Stimulated activated naive CD4-positive, alpha-beta T cell treated with Interleukin-2 at 50 U/mL for 16 hours (primary cell): ENCODE results near the gene DSE.
"Not testable (repeated sequence)": the region's sequence is repeated elsewhere in the genome, so short reads cannot be mapped to it uniquely, and the experiment has no call there.

ENCODE experiments used
- DNase-seq: peaks from one replicate; lab custom pipeline; 2025; lab: John Stamatoyannopoulos, UW

Gene DSE

GRCh38 chr6:116370760-116371119 lies at the start of gene DSE:
Gene DSE (plus strand): TSS chr6:116370947. CDS start chr6:116399251, 28,304 bp downstream.
- DNase-seq = peak; percentile 64

- not testable (repeated sequence) for DNase-seq
Measured at GRCh38 chr6:116321933-116322332, 48.8 kb upstream of the DSE start.

GRCh38 chr6:116323863-116324262 lies 46.9 kb upstream of the DSE start:
- DNase-seq = no peak

GRCh38 chr6:116325634-116326132 lies 45.1 kb upstream of the DSE start:
- DNase-seq = not testable (repeated sequence)

- no peak for DNase-seq
Measured at GRCh38 chr6:116326181-116326671, 44.5 kb upstream of the DSE start.

- no peak for DNase-seq
Measured at GRCh38 chr6:116326996-116327395, 43.8 kb upstream of the DSE start.

GRCh38 chr6:116327803-116328527 lies 42.8 kb upstream of the DSE start:
- no peak for DNase-seq

GRCh38 chr6:116328528-116328903 lies 42.2 kb upstream of the DSE start:
- DNase-seq = no peak

GRCh38 chr6:116329156-116329555 lies 41.6 kb upstream of the DSE start:
- DNase-seq = no peak

GRCh38 chr6:116330511-116330910 lies 40.2 kb upstream of the DSE start:
- DNase-seq = no peak

- no peak for DNase-seq
Measured at GRCh38 chr6:116332096-116332495, 38.7 kb upstream of the DSE start.

- DNase-seq = not testable (repeated sequence)
Measured at GRCh38 chr6:116334638-116335409, 35.9 kb upstream of the DSE start.

- no peak for DNase-seq
Measured at GRCh38 chr6:116335612-116336215, 35.0 kb upstream of the DSE start.

GRCh38 chr6:116338943-116339342 lies 31.8 kb upstream of the DSE start:
- no peak for DNase-seq

GRCh38 chr6:116340625-116341024 lies 30.1 kb upstream of the DSE start:
- DNase-seq = not testable (repeated sequence)

GRCh38 chr6:116349216-116349615 lies 21.5 kb upstream of the DSE start:
- no peak for DNase-seq

- no peak for DNase-seq
Measured at GRCh38 chr6:116351101-116351500, 19.6 kb upstream of the DSE start.

GRCh38 chr6:116352515-116353471 lies 18.0 kb upstream of the DSE start:
- no peak for DNase-seq

- no peak for DNase-seq
Measured at GRCh38 chr6:116354236-116354635, 16.5 kb upstream of the DSE start.

- DNase-seq = no peak
Measured at GRCh38 chr6:116355796-116356195, 15.0 kb upstream of the DSE start.

- no peak for DNase-seq
Measured at GRCh38 chr6:116359131-116359530, 11.6 kb upstream of the DSE start.

- no peak for DNase-seq
Measured at GRCh38 chr6:116359835-116360234, 10.9 kb upstream of the DSE start.
